ENCODE data around the gene CD164. TPM values are rescaled to one million over a fixed set of nuclear protein-coding genes. Genes with fewer than 3 reads are reported as not detected.

The CD164 gene
- total and polyA plus RNA-seq, 2 of the 13 experiments (the other 11 are each of a cell fraction or from before 2014, with no cell fraction given): 222 to 293 TPM

GRCh38 chr6:109382576-109383437 is 540 bp upstream of the CD164 start (continued):
- TF ChIP-seq ZBTB20 (CRISPR knock-in tag; IDR thresholded peaks at IDR 0.05; ENCODE audit: borderline replicate concordance, low read depth): 0 out of 2 replicates have a peak, but pooled peaks have one; percentile 24
- TF ChIP-seq ZNF501 (CRISPR knock-in tag; IDR thresholded peaks at IDR 0.05): peak; percentile 93
- TF ChIP-seq, protein P1, sequence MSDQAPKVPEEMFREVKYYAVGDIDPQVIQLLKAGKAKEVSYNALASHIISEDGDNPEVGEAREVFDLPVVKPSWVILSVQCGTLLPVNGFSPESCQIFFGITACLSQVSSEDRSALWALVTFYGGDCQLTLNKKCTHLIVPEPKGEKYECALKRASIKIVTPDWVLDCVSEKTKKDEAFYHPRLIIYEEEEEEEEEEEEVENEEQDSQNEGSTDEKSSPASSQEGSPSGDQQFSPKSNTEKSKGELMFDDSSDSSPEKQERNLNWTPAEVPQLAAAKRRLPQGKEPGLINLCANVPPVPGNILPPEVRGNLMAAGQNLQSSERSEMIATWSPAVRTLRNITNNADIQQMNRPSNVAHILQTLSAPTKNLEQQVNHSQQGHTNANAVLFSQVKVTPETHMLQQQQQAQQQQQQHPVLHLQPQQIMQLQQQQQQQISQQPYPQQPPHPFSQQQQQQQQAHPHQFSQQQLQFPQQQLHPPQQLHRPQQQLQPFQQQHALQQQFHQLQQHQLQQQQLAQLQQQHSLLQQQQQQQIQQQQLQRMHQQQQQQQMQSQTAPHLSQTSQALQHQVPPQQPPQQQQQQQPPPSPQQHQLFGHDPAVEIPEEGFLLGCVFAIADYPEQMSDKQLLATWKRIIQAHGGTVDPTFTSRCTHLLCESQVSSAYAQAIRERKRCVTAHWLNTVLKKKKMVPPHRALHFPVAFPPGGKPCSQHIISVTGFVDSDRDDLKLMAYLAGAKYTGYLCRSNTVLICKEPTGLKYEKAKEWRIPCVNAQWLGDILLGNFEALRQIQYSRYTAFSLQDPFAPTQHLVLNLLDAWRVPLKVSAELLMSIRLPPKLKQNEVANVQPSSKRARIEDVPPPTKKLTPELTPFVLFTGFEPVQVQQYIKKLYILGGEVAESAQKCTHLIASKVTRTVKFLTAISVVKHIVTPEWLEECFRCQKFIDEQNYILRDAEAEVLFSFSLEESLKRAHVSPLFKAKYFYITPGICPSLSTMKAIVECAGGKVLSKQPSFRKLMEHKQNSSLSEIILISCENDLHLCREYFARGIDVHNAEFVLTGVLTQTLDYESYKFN (CRISPR knock-in tag; conservative IDR thresholded peaks at IDR 0.05): peak; percentile 60; the same call in 1 of the 2 replicates
- peak; percentile 6; the same call in 1 of the 2 replicates for TF ChIP-seq CHD2 (IDR thresholded peaks at IDR 0.05; ENCODE audit: low read depth, low read length)
- peak; percentile 13; the same call in 1 of the 2 replicates for TF ChIP-seq HBP1 (CRISPR knock-in tag; IDR thresholded peaks at IDR 0.05; ENCODE audit: low read depth)
- no peak; the same call in 1 of the 2 replicates for TF ChIP-seq ZNF205 (CRISPR knock-in tag; IDR thresholded peaks at IDR 0.05)
- TF ChIP-seq IRX3 (CRISPR knock-in tag; IDR thresholded peaks at IDR 0.05; ENCODE audit: borderline replicate concordance, low read depth): 0 out of 2 replicates have a peak, but pooled peaks have one; percentile 11
- peak; percentile 34; the same call in 1 of the 2 replicates for TF ChIP-seq RAD21 (CRISPR knock-in tag; IDR thresholded peaks at IDR 0.05)
- TF ChIP-seq ZNF230 (CRISPR knock-in tag; IDR thresholded peaks at IDR 0.05): peak; percentile 65; the same call in 1 of the 2 replicates
- no peak; the same call in 1 of the 2 replicates for TF ChIP-seq JUN (CRISPR knock-in tag; IDR thresholded peaks at IDR 0.05)
- TF ChIP-seq, protein P2, sequence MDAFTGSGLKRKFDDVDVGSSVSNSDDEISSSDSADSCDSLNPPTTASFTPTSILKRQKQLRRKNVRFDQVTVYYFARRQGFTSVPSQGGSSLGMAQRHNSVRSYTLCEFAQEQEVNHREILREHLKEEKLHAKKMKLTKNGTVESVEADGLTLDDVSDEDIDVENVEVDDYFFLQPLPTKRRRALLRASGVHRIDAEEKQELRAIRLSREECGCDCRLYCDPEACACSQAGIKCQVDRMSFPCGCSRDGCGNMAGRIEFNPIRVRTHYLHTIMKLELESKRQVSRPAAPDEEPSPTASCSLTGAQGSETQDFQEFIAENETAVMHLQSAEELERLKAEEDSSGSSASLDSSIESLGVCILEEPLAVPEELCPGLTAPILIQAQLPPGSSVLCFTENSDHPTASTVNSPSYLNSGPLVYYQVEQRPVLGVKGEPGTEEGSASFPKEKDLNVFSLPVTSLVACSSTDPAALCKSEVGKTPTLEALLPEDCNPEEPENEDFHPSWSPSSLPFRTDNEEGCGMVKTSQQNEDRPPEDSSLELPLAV (CRISPR knock-in tag; conservative IDR thresholded peaks at IDR 0.05; ENCODE audit: low read depth): no peak
- no peak for TF ChIP-seq GTF3A (CRISPR knock-in tag; conservative IDR thresholded peaks at IDR 0.05)
- TF ChIP-seq GTF2F1 (IDR thresholded peaks at IDR 0.05; ENCODE audit: low read length): 0 out of 2 replicates have a peak, but pooled peaks have one; percentile 11
- 0 out of 2 replicates have a peak, but pooled peaks have one; percentile 41 for TF ChIP-seq BRD4 (CRISPR knock-in tag; IDR thresholded peaks at IDR 0.05)
- TF ChIP-seq, protein P3, sequence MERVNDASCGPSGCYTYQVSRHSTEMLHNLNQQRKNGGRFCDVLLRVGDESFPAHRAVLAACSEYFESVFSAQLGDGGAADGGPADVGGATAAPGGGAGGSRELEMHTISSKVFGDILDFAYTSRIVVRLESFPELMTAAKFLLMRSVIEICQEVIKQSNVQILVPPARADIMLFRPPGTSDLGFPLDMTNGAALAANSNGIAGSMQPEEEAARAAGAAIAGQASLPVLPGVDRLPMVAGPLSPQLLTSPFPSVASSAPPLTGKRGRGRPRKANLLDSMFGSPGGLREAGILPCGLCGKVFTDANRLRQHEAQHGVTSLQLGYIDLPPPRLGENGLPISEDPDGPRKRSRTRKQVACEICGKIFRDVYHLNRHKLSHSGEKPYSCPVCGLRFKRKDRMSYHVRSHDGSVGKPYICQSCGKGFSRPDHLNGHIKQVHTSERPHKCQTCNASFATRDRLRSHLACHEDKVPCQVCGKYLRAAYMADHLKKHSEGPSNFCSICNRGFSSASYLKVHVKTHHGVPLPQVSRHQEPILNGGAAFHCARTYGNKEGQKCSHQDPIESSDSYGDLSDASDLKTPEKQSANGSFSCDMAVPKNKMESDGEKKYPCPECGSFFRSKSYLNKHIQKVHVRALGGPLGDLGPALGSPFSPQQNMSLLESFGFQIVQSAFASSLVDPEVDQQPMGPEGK (CRISPR knock-in tag; IDR thresholded peaks at IDR 0.05): peak; percentile 91
- TF ChIP-seq HMGXB4 (CRISPR knock-in tag; IDR thresholded peaks at IDR 0.05; ENCODE audit: borderline replicate concordance in 1 of 2, low read depth in 1 of 2): peak; percentile 14 to 57; a peak in 3 of 4 replicates
- TF ChIP-seq GATAD2A (CRISPR knock-in tag; IDR thresholded peaks at IDR 0.05): peak; percentile 19; the same call in 1 of the 2 replicates

All from HepG2 (cell line).